Duodenal mucosa (tissue), 2 donors: ENCODE measurements around the gene CYLD.

Experiments used
- H3K27ac ChIP-seq: one replicate; pipeline ENCODE4 v1.7.0; 2013; ENCODE audit warnings: low read depth, low read length
- H3K27me3 ChIP-seq, 2 donors: one replicate each; pipeline ENCODE4 v1.7.0; 2013; ENCODE audit warnings: low read length in 2 of 2, control low read depth in 1 of 2; ENCODE audit not compliant: insufficient read depth in 2 of 2, control insufficient read depth in 1 of 2
- H3K36me3 ChIP-seq, 2 donors: one replicate each; pipeline ENCODE4 v1.7.0; 2013; ENCODE audit warnings: low read length in 2 of 2, control low read depth in 1 of 2; ENCODE audit not compliant: insufficient read depth in 2 of 2, control insufficient read depth in 1 of 2
- H3K4me1 ChIP-seq, 2 donors: one replicate each; pipeline ENCODE4 v1.7.0; 2013; ENCODE audit warnings: low read length in 2 of 2, control low read depth in 1 of 2; ENCODE audit not compliant: insufficient read depth in 2 of 2, control insufficient read depth in 1 of 2
- H3K4me3 ChIP-seq, 2 donors: one replicate each; pipeline ENCODE4 v1.7.0; 2013; ENCODE audit warnings: low read length in 2 of 2, low read depth in 1 of 2
- H3K9ac ChIP-seq, 2 donors: one replicate each; pipeline ENCODE4 v1.7.0; 2013; ENCODE audit warnings: low read length in 2 of 2, low read depth in 1 of 2
- H3K9me3 ChIP-seq, 2 donors: one replicate each; pipeline ENCODE4 v1.7.0; 2013; ENCODE audit warnings: low read length in 2 of 2, control low read depth in 1 of 2; ENCODE audit not compliant: control insufficient read depth in 1 of 2

CYLD gene

GRCh38 chr16:50697881-50698767 is 43.8 kb upstream of the CYLD start:
- H3K9me3 ChIP-seq: no peaks in the 10 kb centered on the region
- H3K27me3 ChIP-seq: peaks cover 0 to 6% of the 10 kb centered on the region in 2 donors
- peak overlapping the region; percentile 27 to 53 for H3K9ac ChIP-seq
- peak overlapping the region; percentile 35 for H3K27ac ChIP-seq
- H3K4me3 ChIP-seq: peak overlapping the region; percentile 58 to 63
- no peaks in the 10 kb centered on the region for H3K36me3 ChIP-seq
- peaks cover 36 to 43% of the 10 kb centered on the region in 2 donors for H3K4me1 ChIP-seq

- Histone ChIP-seq H3K9ac (no peak overlapping the region), H3K36me3 (no peaks in the 10 kb centered on the region), H3K27ac (no peak overlapping the region), H3K4me3 (no peak overlapping the region), H3K27me3 (no peaks in the 10 kb centered on the region), H3K9me3 (peaks cover 7 to 9% of the 10 kb centered on the region in 2 donors), H3K4me1 (peaks cover 28 to 34% of the 10 kb centered on the region in 2 donors)
These were observed 42.3 kb upstream of the CYLD start for GRCh38 chr16:50699326-50700159.

- H3K9me3 ChIP-seq: peaks cover 7 to 17% of the 10 kb centered on the region in 2 donors
- H3K27me3 ChIP-seq: no peaks in the 10 kb centered on the region
- no peak overlapping the region for H3K27ac ChIP-seq
- H3K36me3 ChIP-seq: no peaks in the 10 kb centered on the region
- H3K4me1 ChIP-seq: peaks cover 8% of the 10 kb centered on the region in 2 donors
- no peak overlapping the region for H3K9ac ChIP-seq
- H3K4me3 ChIP-seq: no peak overlapping the region
These were observed 39.2 kb upstream of the CYLD start for GRCh38 chr16:50702725-50703124.

- Histone ChIP-seq H3K27ac (no peak overlapping the region), H3K4me1 (peaks cover 3 to 7% of the 10 kb centered on the region in 2 donors), H3K36me3 (no peaks in the 10 kb centered on the region), H3K9me3 (peaks cover 7 to 17% of the 10 kb centered on the region in 2 donors), H3K9ac (no peak overlapping the region), H3K27me3 (no peaks in the 10 kb centered on the region), H3K4me3 (no peak overlapping the region)
These were observed 37.6 kb upstream of the CYLD start for GRCh38 chr16:50704245-50704644.

GRCh38 chr16:50705436-50706110 is 36.3 kb upstream of the CYLD start:
- H3K27ac ChIP-seq: no peak overlapping the region
- no peaks in the 10 kb centered on the region for H3K27me3 ChIP-seq

GRCh38 chr16:50706250-50706649 is 35.6 kb upstream of the CYLD start:
- no peak overlapping the region for H3K4me3 ChIP-seq
- H3K9ac ChIP-seq: no peak overlapping the region
- no peaks in the 10 kb centered on the region for H3K36me3 ChIP-seq
- H3K4me1 ChIP-seq: peaks cover 3 to 7% of the 10 kb centered on the region in 2 donors
- peaks cover 7 to 17% of the 10 kb centered on the region in 2 donors for H3K9me3 ChIP-seq
- H3K27ac ChIP-seq: no peak overlapping the region
- H3K27me3 ChIP-seq: no peaks in the 10 kb centered on the region

More at GRCh38 chr16:50705436-50706110, 36.3 kb upstream of the CYLD start:
- H3K4me3 ChIP-seq: no peak overlapping the region
- peaks cover 7 to 17% of the 10 kb centered on the region in 2 donors for H3K9me3 ChIP-seq
- peaks cover 3 to 7% of the 10 kb centered on the region in 2 donors for H3K4me1 ChIP-seq
- H3K9ac ChIP-seq: no peak overlapping the region
- no peaks in the 10 kb centered on the region for H3K36me3 ChIP-seq

- H3K9me3 ChIP-seq: peaks cover 7 to 17% of the 10 kb centered on the region in 2 donors
- no peak overlapping the region for H3K27ac ChIP-seq
- H3K27me3 ChIP-seq: no peaks in the 10 kb centered on the region
- H3K36me3 ChIP-seq: no peaks in the 10 kb centered on the region
- no peak overlapping the region for H3K9ac ChIP-seq
- no peak overlapping the region for H3K4me3 ChIP-seq
- peaks cover 3 to 7% of the 10 kb centered on the region in 2 donors for H3K4me1 ChIP-seq
These were observed 33.4 kb upstream of the CYLD start for GRCh38 chr16:50708373-50709060.

GRCh38 chr16:50709061-50709684 is 32.7 kb upstream of the CYLD start:
- no peak overlapping the region for H3K27ac ChIP-seq
- H3K9ac ChIP-seq: no peak overlapping the region
- no peaks in the 10 kb centered on the region for H3K36me3 ChIP-seq
- H3K4me3 ChIP-seq: no peak overlapping the region
- H3K4me1 ChIP-seq: peaks cover 4 to 7% of the 10 kb centered on the region in 2 donors
- H3K9me3 ChIP-seq: peaks cover under 1 to 12% of the 10 kb centered on the region in 2 donors
- H3K27me3 ChIP-seq: no peaks in the 10 kb centered on the region

- Histone ChIP-seq H3K9ac (no peak overlapping the region), H3K9me3 (peaks cover 0 to 4% of the 10 kb centered on the region in 2 donors), H3K36me3 (no peaks in the 10 kb centered on the region), H3K27me3 (no peaks in the 10 kb centered on the region), H3K4me3 (no peak overlapping the region), H3K27ac (no peak overlapping the region), H3K4me1 (peaks cover 7 to 8% of the 10 kb centered on the region in 2 donors)
These were observed 31.9 kb upstream of the CYLD start for GRCh38 chr16:50709980-50710379.
